Measurements from ENCODE around the gene OTUD5. TPM values are rescaled to one million over a fixed set of nuclear protein-coding genes. Genes with fewer than 3 reads are reported as not detected.

OTUD5 gene
- total RNA-seq, 1 experiment from 2014 or later = 59.5 TPM

DNA sequence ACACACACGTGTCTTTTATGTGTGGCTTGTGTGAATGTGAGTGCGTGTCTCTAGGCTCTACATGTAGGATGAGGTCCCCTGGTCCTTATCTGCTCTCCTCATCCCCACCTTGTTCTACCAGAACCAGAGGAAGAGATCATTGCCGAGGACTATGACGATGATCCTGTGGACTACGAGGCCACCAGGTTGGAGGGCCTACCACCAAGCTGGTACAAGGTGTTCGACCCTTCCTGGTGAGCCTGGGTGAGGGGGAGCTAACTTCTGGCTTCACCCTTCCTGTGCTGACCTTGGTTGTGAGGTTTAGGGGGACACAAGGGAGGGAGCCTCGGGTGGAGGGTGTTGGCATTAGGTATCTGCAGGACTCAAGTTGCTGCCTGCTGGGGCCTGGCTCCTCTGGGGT, 56.3 kb downstream of the OTUD5 start:
- H3K4me1 ChIP-seq (ENCODE audit: control insufficient read depth, insufficient read depth, low read length) = peaks cover 6% of the 10 kb centered on the region; the same call in 1 of the 2 replicates
- in situ Hi-C loops (cut with HindIII; ENCODE audit: low pct_unique_long_range_greater_than_20kb, low sequenced_read_pairs) = no loop called here
- no peaks in the 10 kb centered on the region for H3K27me3 ChIP-seq (ENCODE audit: control insufficient read depth, insufficient read depth, low read length)
- H3K4me3 ChIP-seq (ENCODE audit: low read depth in 2 of 2, low read length in 2 of 2) = no peak overlapping the region
- TF ChIP-seq, protein P1, sequence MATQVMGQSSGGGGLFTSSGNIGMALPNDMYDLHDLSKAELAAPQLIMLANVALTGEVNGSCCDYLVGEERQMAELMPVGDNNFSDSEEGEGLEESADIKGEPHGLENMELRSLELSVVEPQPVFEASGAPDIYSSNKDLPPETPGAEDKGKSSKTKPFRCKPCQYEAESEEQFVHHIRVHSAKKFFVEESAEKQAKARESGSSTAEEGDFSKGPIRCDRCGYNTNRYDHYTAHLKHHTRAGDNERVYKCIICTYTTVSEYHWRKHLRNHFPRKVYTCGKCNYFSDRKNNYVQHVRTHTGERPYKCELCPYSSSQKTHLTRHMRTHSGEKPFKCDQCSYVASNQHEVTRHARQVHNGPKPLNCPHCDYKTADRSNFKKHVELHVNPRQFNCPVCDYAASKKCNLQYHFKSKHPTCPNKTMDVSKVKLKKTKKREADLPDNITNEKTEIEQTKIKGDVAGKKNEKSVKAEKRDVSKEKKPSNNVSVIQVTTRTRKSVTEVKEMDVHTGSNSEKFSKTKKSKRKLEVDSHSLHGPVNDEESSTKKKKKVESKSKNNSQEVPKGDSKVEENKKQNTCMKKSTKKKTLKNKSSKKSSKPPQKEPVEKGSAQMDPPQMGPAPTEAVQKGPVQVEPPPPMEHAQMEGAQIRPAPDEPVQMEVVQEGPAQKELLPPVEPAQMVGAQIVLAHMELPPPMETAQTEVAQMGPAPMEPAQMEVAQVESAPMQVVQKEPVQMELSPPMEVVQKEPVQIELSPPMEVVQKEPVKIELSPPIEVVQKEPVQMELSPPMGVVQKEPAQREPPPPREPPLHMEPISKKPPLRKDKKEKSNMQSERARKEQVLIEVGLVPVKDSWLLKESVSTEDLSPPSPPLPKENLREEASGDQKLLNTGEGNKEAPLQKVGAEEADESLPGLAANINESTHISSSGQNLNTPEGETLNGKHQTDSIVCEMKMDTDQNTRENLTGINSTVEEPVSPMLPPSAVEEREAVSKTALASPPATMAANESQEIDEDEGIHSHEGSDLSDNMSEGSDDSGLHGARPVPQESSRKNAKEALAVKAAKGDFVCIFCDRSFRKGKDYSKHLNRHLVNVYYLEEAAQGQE (IDR thresholded peaks at IDR 0.05; ENCODE audit: insufficient read depth in 1 of 2, low read depth in 2 of 2, low read length in 1 of 2) = no peak
- TF ChIP-seq, protein P2, sequence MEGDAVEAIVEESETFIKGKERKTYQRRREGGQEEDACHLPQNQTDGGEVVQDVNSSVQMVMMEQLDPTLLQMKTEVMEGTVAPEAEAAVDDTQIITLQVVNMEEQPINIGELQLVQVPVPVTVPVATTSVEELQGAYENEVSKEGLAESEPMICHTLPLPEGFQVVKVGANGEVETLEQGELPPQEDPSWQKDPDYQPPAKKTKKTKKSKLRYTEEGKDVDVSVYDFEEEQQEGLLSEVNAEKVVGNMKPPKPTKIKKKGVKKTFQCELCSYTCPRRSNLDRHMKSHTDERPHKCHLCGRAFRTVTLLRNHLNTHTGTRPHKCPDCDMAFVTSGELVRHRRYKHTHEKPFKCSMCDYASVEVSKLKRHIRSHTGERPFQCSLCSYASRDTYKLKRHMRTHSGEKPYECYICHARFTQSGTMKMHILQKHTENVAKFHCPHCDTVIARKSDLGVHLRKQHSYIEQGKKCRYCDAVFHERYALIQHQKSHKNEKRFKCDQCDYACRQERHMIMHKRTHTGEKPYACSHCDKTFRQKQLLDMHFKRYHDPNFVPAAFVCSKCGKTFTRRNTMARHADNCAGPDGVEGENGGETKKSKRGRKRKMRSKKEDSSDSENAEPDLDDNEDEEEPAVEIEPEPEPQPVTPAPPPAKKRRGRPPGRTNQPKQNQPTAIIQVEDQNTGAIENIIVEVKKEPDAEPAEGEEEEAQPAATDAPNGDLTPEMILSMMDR (IDR thresholded peaks at IDR 0.05) = no peak
- CTCF ChIA-PET = no interaction called here
- no peak overlapping the region for H3K27ac ChIP-seq (ENCODE audit: low read length)
- intact Hi-C loops (cut with micrococcal nuclease; ENCODE audit: unreplicated experiment) = no loop called here
- POLR2A ChIA-PET = no interaction called here
- H3K9me3 ChIP-seq (ENCODE audit: control insufficient read depth, insufficient read depth, low read depth, low read length) = no peaks in the 10 kb centered on the region
- H3K36me3 ChIP-seq (ENCODE audit: control insufficient read depth, insufficient read depth, low read length) = peaks cover 2% of the 10 kb centered on the region; the same call in 1 of the 2 replicates
- no TSS peak for BruUV-seq (replicated peaks)
- ATAC-seq (no peak), DNase-seq (ENCODE audit: low read depth, low spot score) (no peak)

DNA sequence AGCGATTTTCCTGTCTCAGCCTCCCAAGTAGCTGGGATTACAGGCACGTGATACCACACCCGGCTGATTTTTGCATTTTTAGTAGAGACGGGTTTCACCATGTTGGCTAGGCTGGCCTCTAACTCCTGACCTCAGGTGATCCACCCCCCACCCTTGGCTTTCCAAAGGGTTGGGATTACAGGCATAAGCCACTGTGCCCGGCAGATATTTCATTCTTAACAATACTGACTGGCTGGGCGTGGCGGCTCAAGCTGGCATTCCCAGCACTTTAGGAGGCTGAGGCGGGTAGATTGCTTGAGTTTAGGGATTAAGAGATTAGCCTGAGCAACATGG, 58.4 kb downstream of the OTUD5 start:
- in situ Hi-C loops (cut with HindIII; ENCODE audit: low pct_unique_long_range_greater_than_20kb, low sequenced_read_pairs) (no loop called here), intact Hi-C loops (cut with micrococcal nuclease; ENCODE audit: unreplicated experiment) (no loop called here)
- H3K9me3 ChIP-seq (ENCODE audit: control insufficient read depth, insufficient read depth, low read depth, low read length) = no peaks in the 10 kb centered on the region
- POLR2A ChIA-PET = no interaction called here
- H3K27ac ChIP-seq (ENCODE audit: low read length) = peak overlapping the region; percentile 94; the same call in 1 of the 2 replicates
- H3K4me3 ChIP-seq (ENCODE audit: low read depth in 2 of 2, low read length in 2 of 2) = peak overlapping the region; percentile 71 to 82
- peaks cover 6% of the 10 kb centered on the region; the same call in 1 of the 2 replicates for H3K4me1 ChIP-seq (ENCODE audit: control insufficient read depth, insufficient read depth, low read length)
- no TSS peak for BruUV-seq (replicated peaks)
- CTCF ChIA-PET = no interaction called here
- H3K27me3 ChIP-seq (ENCODE audit: control insufficient read depth, insufficient read depth, low read length) = no peaks in the 10 kb centered on the region
- ATAC-seq (no peak), DNase-seq (ENCODE audit: low read depth, low spot score) (no peak)
- peaks cover 2% of the 10 kb centered on the region; the same call in 1 of the 2 replicates for H3K36me3 ChIP-seq (ENCODE audit: control insufficient read depth, insufficient read depth, low read length)
- TF ChIP-seq, protein P2 (IDR thresholded peaks at IDR 0.05) = no peak
- no peak for TF ChIP-seq TCF7L2 (IDR thresholded peaks at IDR 0.05; ENCODE audit: low read depth, low read length)
- TF ChIP-seq, protein P1 (IDR thresholded peaks at IDR 0.05; ENCODE audit: insufficient read depth in 1 of 2, low read depth in 2 of 2, low read length in 1 of 2) = no peak
- no peak for TF ChIP-seq POLR2AphosphoS5 (IDR thresholded peaks at IDR 0.05; ENCODE audit: low read depth, low read length)
- TF ChIP-seq SIN3A (IDR thresholded peaks at IDR 0.05; ENCODE audit: borderline replicate concordance, insufficient read depth, low read depth, low read length) = no peak

All from Panc1 (cell line).